IMR-90 (cell line): ENCODE measurements around the gene ZNF76. TPM values are rescaled to one million over a fixed set of nuclear protein-coding genes. Genes with fewer than 3 reads are reported as not detected.

Experiments used
- ATAC-seq: fragments of 200-7000 bp; cut with Tn5 transposase; 2 replicates; pipeline ENCODE4 v1.9.1; 2020; ENCODE audit warnings: low read depth, mild to moderate bottlenecking, moderate library complexity
- BruUV-seq: library from RNA; stranded (reverse); fragments of 400-500 nt; replicated peaks from 2 replicates; lab custom pipeline; 2021; lab: Mats Ljungman, UMichigan
- CTCF ChIA-PET: fragments of 300-600 bp; formaldehyde crosslinking; extraction: SDS; loops from one replicate; lab custom pipeline; 2021; ENCODE audit warnings: antibody characterized with exemption; lab: Yijun Ruan, JAX
- POLR2A ChIA-PET: fragments of 300-600 bp; sonication (Branson Sonifier 250); formaldehyde crosslinking; loops from one replicate; lab custom pipeline; 2022; ENCODE audit warnings: antibody characterized with exemption; ENCODE audit not compliant: unreplicated experiment; lab: Charles Lee
- DNase-seq: peaks from one replicate; pipeline ENCODE4 v3.0.0; 2013
- H2AFZ ChIP-seq: replicated peaks from 2 replicates; pipeline ENCODE3; 2013; ENCODE audit warnings: low read length, mild to moderate bottlenecking; ENCODE audit not compliant: poor library complexity
- H2AK5ac ChIP-seq: 2 replicates; pipeline ENCODE4 v1.6.1; 2013; ENCODE audit warnings: low read depth, low read length, inconsistent platforms
- H2AK9ac ChIP-seq: replicated peaks from 2 replicates; pipeline ENCODE3; 2013; ENCODE audit warnings: mild to moderate bottlenecking, low read depth, low read length, moderate library complexity; ENCODE audit not compliant: poor library complexity
- H2BK120ac ChIP-seq: 2 replicates; pipeline ENCODE4 v1.6.1; 2013; ENCODE audit warnings: low read depth, low read length, inconsistent platforms
- H2BK15ac ChIP-seq: 3 replicates; pipeline ENCODE4 v1.6.1; 2013; ENCODE audit warnings: low read depth, low read length, inconsistent platforms
- H2BK20ac ChIP-seq: 2 replicates; pipeline ENCODE4 v1.6.1; 2013; ENCODE audit warnings: low read depth, mild to moderate bottlenecking, inconsistent platforms, low read length, moderate library complexity
- H2BK5ac ChIP-seq: 2 replicates; pipeline ENCODE4 v1.6.1; 2013; ENCODE audit warnings: mild to moderate bottlenecking, low read depth, low read length, inconsistent platforms; ENCODE audit not compliant: poor library complexity, severe bottlenecking
- H3K14ac ChIP-seq: replicated peaks from 2 replicates; pipeline ENCODE4 v1.6.1; 2013; ENCODE audit warnings: low read depth, low read length, inconsistent platforms
- H3K18ac ChIP-seq: 2 replicates; pipeline ENCODE4 v1.6.1; 2013; ENCODE audit warnings: low read depth, low read length, control low read depth
- H3K23ac ChIP-seq: 2 replicates; pipeline ENCODE4 v1.6.1; 2013; ENCODE audit warnings: low read depth, low read length, inconsistent platforms
- H3K27ac ChIP-seq: 2 replicates; pipeline ENCODE4 v1.5.1; 2013; ENCODE audit warnings: mild to moderate bottlenecking, control low read depth, low read length; ENCODE audit not compliant: insufficient read depth
- H3K27me3 ChIP-seq: 2 replicates; pipeline ENCODE4 v1.6.1; 2013; ENCODE audit warnings: low read length; ENCODE audit not compliant: control insufficient read depth, insufficient read depth
- H3K36me3 ChIP-seq: 2 replicates; pipeline ENCODE4 v1.6.1; 2013; ENCODE audit warnings: low read length, mixed read lengths; ENCODE audit not compliant: control insufficient read depth, insufficient read depth
- H3K4ac ChIP-seq: 2 replicates; pipeline ENCODE4 v1.6.1; 2013; ENCODE audit warnings: low read depth, low read length, inconsistent platforms
- H3K4me1 ChIP-seq: 2 replicates; pipeline ENCODE4 v1.6.1; 2013; ENCODE audit warnings: low read length, mixed read lengths; ENCODE audit not compliant: control insufficient read depth, insufficient read depth
- H3K4me2 ChIP-seq: 2 replicates; pipeline ENCODE4 v1.6.1; 2013; ENCODE audit warnings: low read depth, mild to moderate bottlenecking, control low read depth, low read length, moderate library complexity
- H3K4me3 ChIP-seq: 2 replicates; pipeline ENCODE4 v1.5.1; 2013; ENCODE audit warnings: low read depth, mild to moderate bottlenecking, control low read depth, low read length, moderate library complexity; ENCODE audit not compliant: insufficient read depth
- H3K56ac ChIP-seq: 2 replicates; pipeline ENCODE4 v1.6.1; 2013; ENCODE audit warnings: low read length, inconsistent platforms; ENCODE audit not compliant: insufficient read depth; ENCODE audit errors: extremely low read depth
- H3K79me1 ChIP-seq, 2 experiments: 2 replicates each; pipeline ENCODE4 v1.6.1; 2013; ENCODE audit warnings: low read length in 2 of 2, inconsistent platforms in 1 of 2, low read depth in 1 of 2
- H3K9ac ChIP-seq: 2 replicates; pipeline ENCODE4 v1.6.1; 2013; ENCODE audit warnings: low read depth, low read length, control low read depth
- H3K9me1 ChIP-seq: 2 replicates; pipeline ENCODE4 v1.6.1; 2013; ENCODE audit warnings: low read length, inconsistent platforms; ENCODE audit not compliant: insufficient read depth
- H3K9me3 ChIP-seq: 2 replicates; pipeline ENCODE4 v1.6.1; 2013; ENCODE audit warnings: low read length; ENCODE audit not compliant: control insufficient read depth, insufficient read depth
- H4K20me1 ChIP-seq: 2 replicates; pipeline ENCODE4 v1.6.1; 2013; ENCODE audit warnings: low read length, inconsistent platforms; ENCODE audit not compliant: insufficient read depth
- H4K5ac ChIP-seq: 2 replicates; pipeline ENCODE4 v1.6.1; 2013; ENCODE audit warnings: mild to moderate bottlenecking, low read depth, low read length, control low read depth
- H4K8ac ChIP-seq, 2 experiments: 2 replicates each; pipeline ENCODE4 v1.6.1; 2013; ENCODE audit warnings: low read depth in 2 of 2, low read length in 2 of 2, control low read depth in 1 of 2, inconsistent platforms in 1 of 2
- H4K91ac ChIP-seq: 2 replicates; pipeline ENCODE4 v1.6.1; 2013; ENCODE audit warnings: low read depth, low read length, inconsistent platforms; ENCODE audit not compliant: insufficient read depth
- CTCF ChIP-seq: conservative IDR thresholded peaks from 2 replicates; pipeline ENCODE4 v1.5.1; 2012; ENCODE audit warnings: mild to moderate bottlenecking, low read depth, low read length, improper control_type of control experiment
- MAFK ChIP-seq: IDR thresholded peaks from 2 replicates; pipeline ENCODE4 v1.6.1; 2012; ENCODE audit warnings: low read depth, low read length, improper control_type of control experiment
- MXI1 ChIP-seq: IDR thresholded peaks from 2 replicates; pipeline ENCODE4 v1.6.1; 2012; ENCODE audit warnings: low read depth, mild to moderate bottlenecking, low read length, moderate library complexity, borderline replicate concordance
- POLR2A ChIP-seq: IDR thresholded peaks from 2 replicates; pipeline ENCODE4 v1.6.1; 2012; ENCODE audit warnings: mild to moderate bottlenecking, low read depth, low read length
- RAD21 ChIP-seq: IDR thresholded peaks from 2 replicates; pipeline ENCODE4 v1.6.1; 2012; ENCODE audit warnings: low read length, improper control_type of control experiment
- WGBS, 2 experiments: methylation state at CpG; one replicate each; pipeline versions ENCODE4 v1.1.5 to v1.1.7; 2013; ENCODE audit warnings: missing lambda C conversion rate in 2 of 2; ENCODE audit not compliant: insufficient read length in 1 of 2; ENCODE audit errors: extremely low coverage in 2 of 2; 5-methylcytosine and 5-hydroxymethylcytosine counted together
- dilution Hi-C: fragments of 300-500 bp; cut with HindIII; formaldehyde crosslinking; loops from one replicate; pipeline ENCODE4 v1.14.3; 2018; ENCODE audit warnings: low sequenced_read_pairs; ENCODE audit not compliant: unreplicated experiment
- in situ Hi-C: fragments of 300-500 bp; cut with MboI; formaldehyde crosslinking; loops from 3 replicates; pipeline ENCODE4 v1.14.3; 2019; ENCODE audit warnings: low sequenced_read_pairs, inconsistent platforms, mixed read lengths
- intact Hi-C: fragments of 100-400 bp; cut with micrococcal nuclease; formaldehyde crosslinking; loops from 2 replicates; pipeline ENCODE4 v1.10.0; 2022
- polyA plus RNA-seq, 3 experiments: library from polyadenylated mRNA; depleted of rRNA; stranded (reverse); fragments of >200 nt; gene quantifications; 2 replicates each; pipeline ENCODE4 v1.2.3, GENCODE V29; 2012; ENCODE audit warnings: low replicate concordance in 1 of 3
- total RNA-seq: library from RNA; depleted of rRNA; stranded (reverse); fragments of >200 nt; gene quantifications from 2 replicates; pipeline ENCODE4 v1.2.3, GENCODE V29; 2012

The ZNF76 gene
- total and polyA plus RNA-seq, 2 of the 4 experiments (the other 2 are of a cell fraction), result 19.9 to 21.1 TPM

GRCh38 chr6:35318196-35319171 is 58.9 kb downstream of the ZNF76 start:
- H3K36me3 ChIP-seq, result no peaks in the 10 kb centered on the region
- intact Hi-C loops (no loop called here), in situ Hi-C loops (loop anchor here (25.0 kb wide), 1 partner anchor 419 kb away; the partner anchor contains the start of gene ARMC12), dilution Hi-C loops (no loop called here)
- H2BK5ac ChIP-seq, result no peak overlapping the region
- H4K91ac ChIP-seq, result no peak overlapping the region
- H4K20me1 ChIP-seq, result no peaks in the 10 kb centered on the region
- H3K27ac ChIP-seq, result no peak overlapping the region; the same call in 1 of the 2 replicates
- H4K5ac ChIP-seq, result 0 out of 2 replicates have a peak overlapping the region, but pooled peaks have one; percentile 3
- no peak overlapping the region for H2AK5ac ChIP-seq
- H3K9ac ChIP-seq, result peak overlapping the region; percentile 31; the same call in 1 of the 2 replicates
- H2BK15ac ChIP-seq, result no peak overlapping the region
- H3K27me3 ChIP-seq, result peaks cover 9% of the 10 kb centered on the region
- 0 out of 2 replicates have a peak, but pooled peaks have one; percentile 4 for TF ChIP-seq RAD21
- TF ChIP-seq MAFK, result no peak
- 0 out of 2 replicates have a peak, but pooled peaks have one; percentile 12 for TF ChIP-seq CTCF
- no peak for TF ChIP-seq POLR2A
- peak; percentile 12; the same call in 1 of the 2 replicates for TF ChIP-seq MXI1
- no peaks in the 10 kb centered on the region for H3K9me3 ChIP-seq
- no peak overlapping the region for H2BK120ac ChIP-seq
- no peak overlapping the region for H3K56ac ChIP-seq
- H3K4me3 ChIP-seq, result peak overlapping the region; percentile 35
- no peak overlapping the region for H2BK20ac ChIP-seq
- H2AFZ ChIP-seq, result peak overlapping the region; percentile 91
- H3K23ac ChIP-seq, result peak overlapping the region; percentile 76
- DNase-seq (peak; percentile 72), ATAC-seq (peak; percentile 100)
- H2AK9ac ChIP-seq, result no peak overlapping the region
- H3K14ac ChIP-seq, result peak overlapping the region; percentile 16; the same call in 1 of the 2 replicates
- WGBS, 2 experiments, result 10% methylated on average over 25 of the region's 55 CpGs; no CpG with 5 or more reads in 1 of the 2 experiments
- H4K8ac ChIP-seq, result peak overlapping the region in 1 of 2 experiments; percentile 71; a peak in 1 of 4 replicates
- H3K9me1 ChIP-seq, result peaks cover 4% of the 10 kb centered on the region
- peak overlapping the region; percentile 95 for H3K4me2 ChIP-seq
- peak overlapping the region; percentile 2 for H3K4ac ChIP-seq
- no TSS peak for BruUV-seq
- POLR2A ChIA-PET, result no interaction called here
- peaks cover 2% of the 10 kb centered on the region; the same call in 1 of the 2 replicates for H3K4me1 ChIP-seq
- no peaks in the 10 kb centered on the region for H3K79me1 ChIP-seq
- H3K18ac ChIP-seq, result no peak overlapping the region
- CTCF ChIA-PET, result interaction anchor here (1.0 to 1.7 kb wide), 3 partner anchors 10 to 131 kb away, joined by 4 to 10 read pairs (median 9); no protein-coding TSS in a partner anchor
